Keratinocyte (primary cell): ENCODE results near the gene FBXL22. TPM values are rescaled to one million over a fixed set of nuclear protein-coding genes. Genes with fewer than 3 reads are reported as not detected.

Experiments
- DNase-seq: peaks from one replicate; pipeline ENCODE4 v3.0.0-alpha.2; 2011; ENCODE audit warnings: low read depth, missing footprints, low spot score
- FAIRE-seq: peaks from 2 replicates; lab custom pipeline; 2011; peaks lifted over from hg19 to GRCh38; lab: Jason Lieb, UNC
- H2AFZ ChIP-seq: 2 replicates; pipeline ENCODE4 v1.6.0; 2012; ENCODE audit warnings: low read length, control low read depth, inconsistent platforms; ENCODE audit not compliant: control insufficient read depth
- H3K27ac ChIP-seq: 2 replicates; pipeline ENCODE4 v1.5.1; 2011; ENCODE audit warnings: low read length; ENCODE audit not compliant: control insufficient read depth, insufficient read depth
- H3K27me3 ChIP-seq: 3 replicates; pipeline ENCODE4 v1.6.0; 2011; ENCODE audit warnings: low read length; ENCODE audit not compliant: control insufficient read depth, insufficient read depth; ENCODE audit errors: extremely low read depth
- H3K36me3 ChIP-seq, 2 experiments: 2 replicates in 1 of 2; 3 replicates in 1 of 2; pipeline ENCODE4 v1.5.1; 2011; ENCODE audit warnings: low read length in 2 of 2, mild to moderate bottlenecking in 1 of 2; ENCODE audit not compliant: control insufficient read depth in 2 of 2, insufficient read depth in 2 of 2; ENCODE audit errors: extremely low read depth in 1 of 2
- H3K4me1 ChIP-seq: 3 replicates; pipeline ENCODE4 v1.5.1; 2011; ENCODE audit warnings: low read length; ENCODE audit not compliant: control insufficient read depth, insufficient read depth; ENCODE audit errors: extremely low read depth
- H3K4me2 ChIP-seq: 3 replicates; pipeline ENCODE4 v1.6.0; 2011; ENCODE audit warnings: low read depth, low read length; ENCODE audit not compliant: control insufficient read depth, insufficient read depth; ENCODE audit errors: extremely low read depth
- H3K4me3 ChIP-seq, 3 experiments: fragments of 200-600 bp in 1 of 3; sonication (generic) in 1 of 3; 2 replicates in 2 of 3; 3 replicates in 1 of 3; pipeline ENCODE4 v1.5.1; 2011 to 2016; ENCODE audit warnings: low read length in 3 of 3, mild to moderate bottlenecking in 3 of 3, control low read depth in 2 of 3, inconsistent platforms in 1 of 3, low read depth in 1 of 3, mixed read lengths in 1 of 3, mixed run types in 1 of 3, moderate library complexity in 1 of 3; ENCODE audit not compliant: control insufficient read depth in 2 of 3, insufficient read depth in 2 of 3; ENCODE audit errors: extremely low read depth in 1 of 3
- H3K79me2 ChIP-seq: 2 replicates; pipeline ENCODE4 v1.6.0; 2012; ENCODE audit warnings: low read length; ENCODE audit not compliant: control insufficient read depth, insufficient read depth
- H3K9ac ChIP-seq: 3 replicates; pipeline ENCODE4 v1.6.0; 2011; ENCODE audit warnings: low read length; ENCODE audit not compliant: control insufficient read depth, insufficient read depth; ENCODE audit errors: extremely low read depth
- H3K9me1 ChIP-seq: 3 replicates; pipeline ENCODE4 v1.6.0; 2011; ENCODE audit warnings: low read length; ENCODE audit not compliant: control insufficient read depth, insufficient read depth; ENCODE audit errors: extremely low read depth
- H3K9me3 ChIP-seq: 2 replicates; pipeline ENCODE4 v1.5.1; 2012; ENCODE audit warnings: low read depth, low read length; ENCODE audit not compliant: control insufficient read depth
- H4K20me1 ChIP-seq: 3 replicates; pipeline ENCODE4 v1.6.0; 2011; ENCODE audit warnings: low read length; ENCODE audit not compliant: control insufficient read depth, insufficient read depth; ENCODE audit errors: extremely low read depth
- CTCF ChIP-seq, 3 experiments: IDR thresholded peaks in 1 of 3; conservative IDR thresholded peaks in 1 of 3; optimal IDR thresholded peaks in 1 of 3; 2 replicates in 2 of 3; 3 replicates in 1 of 3; pipeline versions ENCODE3 to v1.5.1; 2011; ENCODE audit warnings: low read length in 3 of 3, mild to moderate bottlenecking in 3 of 3, moderate library complexity in 2 of 3, control low read depth in 1 of 3, inconsistent platforms in 1 of 3; ENCODE audit not compliant: insufficient read depth in 2 of 3; ENCODE audit errors: extremely low read depth in 1 of 3
- EZH2 ChIP-seq: IDR thresholded peaks from one replicate; pipeline ENCODE4 v1.6.1; 2012; ENCODE audit warnings: inconsistent platforms, mild to moderate bottlenecking, low read length, moderate library complexity
- dilution Hi-C: fragments of 300-500 bp; cut with MboI; formaldehyde crosslinking; loops from one replicate; pipeline ENCODE4 v1.7.0; 2020; ENCODE audit warnings: low sequenced_read_pairs; ENCODE audit not compliant: extremely low pct_ligation_motif_present
- polyA plus RNA-seq, 5 experiments: library from polyadenylated mRNA; depleted of rRNA in 3 of 5; stranded (reverse) in 3 of 5; stranded (forward) in 1 of 5; unstranded in 1 of 5; fragments of >200 nt; gene quantifications; 1 replicate in 1 of 5; 2 replicates in 3 of 5; 3 replicates in 1 of 5; pipeline versions ENCODE4 v1.2.1 to v1.2.3, GENCODE V29; 2011 to 2012; ENCODE audit warnings: missing spikeins in 2 of 5, low read depth in 1 of 5, low replicate concordance in 1 of 5

The FBXL22 gene
- polyA plus RNA-seq, 1 donor (not counting 4 experiments of a cell fraction or from before 2014, with no cell fraction given), result 0.04 TPM

GRCh38 chr15:63593705-63594671 is 3.2 kb upstream of the FBXL22 start:
- Histone ChIP-seq H2AFZ (no peak overlapping the region), H3K79me2 (no peaks in the 10 kb centered on the region), H3K27ac (no peak overlapping the region), H3K9me1 (no peaks in the 10 kb centered on the region), H3K4me2 (no peak overlapping the region), H3K4me1 (peaks cover 9% of the 10 kb centered on the region), H4K20me1 (no peaks in the 10 kb centered on the region), H3K4me3 (no peak overlapping the region), H3K27me3 (no peaks in the 10 kb centered on the region), H3K9ac (no peak overlapping the region), H3K9me3 (no peaks in the 10 kb centered on the region), H3K36me3 (peaks cover 5 to 8% of the 10 kb centered on the region in 2 experiments)
- TF ChIP-seq CTCF (optimal IDR thresholded peaks at IDR 0.05 in 1 of 3, IDR thresholded peaks at IDR 0.05 in 1 of 3, conservative IDR thresholded peaks at IDR 0.05 in 1 of 3; ENCODE audit: extremely low read depth in 1 of 3, insufficient read depth in 2 of 3, low read length in 3 of 3) (no peak), EZH2 (no peak)
- FAIRE-seq (no peak), DNase-seq (no peak)
- dilution Hi-C loops, result no loop called here

- H4K20me1 ChIP-seq, result no peaks in the 10 kb centered on the region
- no peak for DNase-seq
- no peak overlapping the region for H2AFZ ChIP-seq
- FAIRE-seq, result no peak
- TF ChIP-seq CTCF (optimal IDR thresholded peaks at IDR 0.05 in 1 of 3, IDR thresholded peaks at IDR 0.05 in 1 of 3, conservative IDR thresholded peaks at IDR 0.05 in 1 of 3; ENCODE audit: extremely low read depth in 1 of 3, insufficient read depth in 2 of 3, low read length in 3 of 3) (no peak), EZH2 (no peak)
- peaks cover 5 to 8% of the 10 kb centered on the region in 2 experiments for H3K36me3 ChIP-seq
- no peak overlapping the region for H3K4me2 ChIP-seq
- H3K4me1 ChIP-seq, result peaks cover 20% of the 10 kb centered on the region
- H3K9ac ChIP-seq, result no peak overlapping the region
- dilution Hi-C loops, result no loop called here
- no peaks in the 10 kb centered on the region for H3K9me3 ChIP-seq
- H3K9me1 ChIP-seq, result no peaks in the 10 kb centered on the region
- no peak overlapping the region for H3K27ac ChIP-seq
- H3K79me2 ChIP-seq, result no peaks in the 10 kb centered on the region
- no peaks in the 10 kb centered on the region for H3K27me3 ChIP-seq
- no peak overlapping the region for H3K4me3 ChIP-seq
These were observed 2.1 kb upstream of the FBXL22 start for GRCh38 chr15:63595065-63595464.
